HG03575 (cell line): Measurements from ENCODE around the gene SEC24A.
A peak's percentile ranks its signal among the peaks of the same experiment; 100 is the strongest.
"Not testable (repeated sequence)": the region's sequence is repeated elsewhere in the genome, so short reads cannot be mapped to it uniquely, and the experiment has no call there.

Experiments
- ATAC-seq: cut with Tn5 transposase; IDR thresholded peaks from one replicate; pipeline ENCODE4 v1.9.1; 2021; ENCODE audit not compliant: unreplicated experiment, insufficient number of reproducible peaks, low FRiP score; ENCODE audit errors: extremely low read depth

Gene SEC24A

GRCh38 chr5:134736173-134736812, 87.7 kb downstream of the SEC24A start:
- ATAC-seq, result no peak

- ATAC-seq, result peak; percentile 57
Measured at GRCh38 chr5:134738133-134738962, 89.8 kb downstream of the SEC24A start, which contains the start of gene CAMLG. TSS of gene CAMLG (plus strand) at chr5:134738548. CDS start at chr5:134738621, 73 bp downstream.

GRCh38 chr5:134738963-134739661, 90.5 kb downstream of the SEC24A start:
- no peak for ATAC-seq

- ATAC-seq, result no peak
Measured at GRCh38 chr5:134741052-134741451, 92.5 kb downstream of the SEC24A start.

GRCh38 chr5:134742134-134742533, 93.5 kb downstream of the SEC24A start:
- ATAC-seq, result no peak

GRCh38 chr5:134749415-134749814, 100.8 kb downstream of the SEC24A start:
- no peak for ATAC-seq

- ATAC-seq, result no peak
Measured at GRCh38 chr5:134758176-134758503, 109.6 kb downstream of the SEC24A start.

GRCh38 chr5:134758504-134759341, 110.1 kb downstream of the SEC24A start, which contains the start of gene DDX46:
TSS of gene DDX46 (plus strand) at chr5:134758779. CDS start at chr5:134758939, 160 bp downstream.
- ATAC-seq, result peak; percentile 74

- not testable (repeated sequence) for ATAC-seq
Measured at GRCh38 chr5:134767528-134768291, 119.1 kb downstream of the SEC24A start.

- ATAC-seq, result no peak
Measured at GRCh38 chr5:134769206-134769605, 120.6 kb downstream of the SEC24A start.

- no peak for ATAC-seq
Measured at GRCh38 chr5:134772461-134773125, 124.0 kb downstream of the SEC24A start.

- no peak for ATAC-seq
Measured at GRCh38 chr5:134777366-134777765, 128.8 kb downstream of the SEC24A start.
